ENCODE measurements around the gene PGAP2. TPM values are rescaled to one million over a fixed set of nuclear protein-coding genes. Genes with fewer than 3 reads are reported as not detected.

The PGAP2 gene
- total RNA-seq, 4 donors from 2014 or later, result 8.1 to 15.1 (median 10.8) TPM

DNA sequence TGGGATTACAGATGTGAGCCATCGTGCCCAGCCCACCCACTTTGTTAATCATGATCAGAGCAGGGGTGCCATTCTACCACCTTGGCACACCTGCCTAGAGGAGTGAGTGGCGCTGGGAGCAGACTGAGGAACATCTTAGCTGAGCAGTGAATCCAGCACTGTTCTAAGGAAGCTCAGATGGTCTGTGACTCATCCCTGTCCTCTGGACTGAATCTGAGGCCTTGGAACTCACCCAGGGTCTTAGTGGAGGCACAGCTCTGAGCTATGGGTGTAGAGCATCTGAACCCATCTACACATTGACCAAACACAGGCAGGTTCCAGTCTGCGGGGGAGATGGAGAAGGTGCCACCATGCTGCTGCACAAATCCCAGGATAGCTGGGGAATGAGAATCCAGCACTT lies 14.9 kb downstream of the PGAP2 start:
- TF ChIP-seq, protein P1, sequence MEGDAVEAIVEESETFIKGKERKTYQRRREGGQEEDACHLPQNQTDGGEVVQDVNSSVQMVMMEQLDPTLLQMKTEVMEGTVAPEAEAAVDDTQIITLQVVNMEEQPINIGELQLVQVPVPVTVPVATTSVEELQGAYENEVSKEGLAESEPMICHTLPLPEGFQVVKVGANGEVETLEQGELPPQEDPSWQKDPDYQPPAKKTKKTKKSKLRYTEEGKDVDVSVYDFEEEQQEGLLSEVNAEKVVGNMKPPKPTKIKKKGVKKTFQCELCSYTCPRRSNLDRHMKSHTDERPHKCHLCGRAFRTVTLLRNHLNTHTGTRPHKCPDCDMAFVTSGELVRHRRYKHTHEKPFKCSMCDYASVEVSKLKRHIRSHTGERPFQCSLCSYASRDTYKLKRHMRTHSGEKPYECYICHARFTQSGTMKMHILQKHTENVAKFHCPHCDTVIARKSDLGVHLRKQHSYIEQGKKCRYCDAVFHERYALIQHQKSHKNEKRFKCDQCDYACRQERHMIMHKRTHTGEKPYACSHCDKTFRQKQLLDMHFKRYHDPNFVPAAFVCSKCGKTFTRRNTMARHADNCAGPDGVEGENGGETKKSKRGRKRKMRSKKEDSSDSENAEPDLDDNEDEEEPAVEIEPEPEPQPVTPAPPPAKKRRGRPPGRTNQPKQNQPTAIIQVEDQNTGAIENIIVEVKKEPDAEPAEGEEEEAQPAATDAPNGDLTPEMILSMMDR (IDR thresholded peaks at IDR 0.05), result no peak
- TF ChIP-seq EP300 (IDR thresholded peaks at IDR 0.05) (no peak), POLR2A (IDR thresholded peaks at IDR 0.05) (no peak)
- DNase-seq (ENCODE audit: low spot score in 2 of 2), result no peak
- 74 to 86% methylated on average over 3 of the region's 3 CpGs for WGBS, 2 donors

DNA sequence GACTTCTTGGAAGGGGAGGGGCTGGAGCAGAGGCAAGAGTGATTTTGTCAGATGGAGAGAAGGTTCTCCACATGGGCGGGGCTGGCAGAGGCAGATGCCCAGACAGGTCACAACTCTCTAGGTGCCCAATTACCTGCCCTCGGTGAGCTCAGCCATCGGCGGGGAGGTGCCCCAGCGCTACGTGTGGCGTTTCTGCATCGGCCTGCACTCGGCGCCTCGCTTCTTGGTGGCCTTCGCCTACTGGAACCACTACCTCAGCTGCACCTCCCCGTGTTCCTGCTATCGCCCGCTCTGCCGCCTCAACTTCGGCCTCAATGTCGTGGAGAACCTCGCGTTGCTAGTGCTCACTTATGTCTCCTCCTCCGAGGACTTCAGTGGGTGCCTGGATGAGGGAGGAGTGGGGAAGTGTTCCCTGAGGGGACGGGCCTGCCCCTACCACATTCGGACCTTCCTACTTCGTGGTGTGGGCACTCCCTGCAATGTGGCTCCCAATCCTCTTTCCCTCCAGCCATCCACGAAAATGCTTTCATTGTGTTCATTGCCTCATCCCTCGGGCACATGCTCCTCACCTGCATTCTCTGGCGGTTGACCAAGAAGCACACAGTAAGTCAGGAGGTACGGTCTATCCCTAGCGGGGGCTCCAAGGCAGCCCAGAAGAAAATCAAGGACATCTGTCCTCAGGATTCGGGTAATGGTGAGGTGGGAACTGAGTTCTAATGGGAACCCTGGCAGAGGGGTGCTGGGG lies 15.6 kb downstream of the PGAP2 start:
- H3K4me1 ChIP-seq, result peaks cover 0 to 14% (median 0%) of the 10 kb centered on the region in 4 donors
- DNase-seq (ENCODE audit: low spot score in 2 of 2), result no peak
- H3K36me3 ChIP-seq, result peaks cover 0 to 48% (median 14%) of the 10 kb centered on the region in 3 donors
- H3K27ac ChIP-seq, result no peak overlapping the region
- no peak overlapping the region for H3K4me3 ChIP-seq
- H3K27me3 ChIP-seq, result no peaks in the 10 kb centered on the region
- TF ChIP-seq EP300 (IDR thresholded peaks at IDR 0.05) (no peak), POLR2A (IDR thresholded peaks at IDR 0.05) (no peak)
- TF ChIP-seq, protein P1 (IDR thresholded peaks at IDR 0.05), result no peak
- WGBS, 2 donors, result 94 to 95% methylated on average over 30 of the region's 30 CpGs
- H3K9me3 ChIP-seq, result no peaks in the 10 kb centered on the region

More for the DNA sequence above, 14.9 kb downstream of the PGAP2 start:
- no peaks in the 10 kb centered on the region for H3K9me3 ChIP-seq
- peaks cover 0 to 48% (median 14%) of the 10 kb centered on the region in 3 donors for H3K36me3 ChIP-seq
- H3K27me3 ChIP-seq, result no peaks in the 10 kb centered on the region
- no peak overlapping the region for H3K4me3 ChIP-seq
- peaks cover 0 to 14% (median 0%) of the 10 kb centered on the region in 4 donors for H3K4me1 ChIP-seq
- H3K27ac ChIP-seq, result no peak overlapping the region

DNA sequence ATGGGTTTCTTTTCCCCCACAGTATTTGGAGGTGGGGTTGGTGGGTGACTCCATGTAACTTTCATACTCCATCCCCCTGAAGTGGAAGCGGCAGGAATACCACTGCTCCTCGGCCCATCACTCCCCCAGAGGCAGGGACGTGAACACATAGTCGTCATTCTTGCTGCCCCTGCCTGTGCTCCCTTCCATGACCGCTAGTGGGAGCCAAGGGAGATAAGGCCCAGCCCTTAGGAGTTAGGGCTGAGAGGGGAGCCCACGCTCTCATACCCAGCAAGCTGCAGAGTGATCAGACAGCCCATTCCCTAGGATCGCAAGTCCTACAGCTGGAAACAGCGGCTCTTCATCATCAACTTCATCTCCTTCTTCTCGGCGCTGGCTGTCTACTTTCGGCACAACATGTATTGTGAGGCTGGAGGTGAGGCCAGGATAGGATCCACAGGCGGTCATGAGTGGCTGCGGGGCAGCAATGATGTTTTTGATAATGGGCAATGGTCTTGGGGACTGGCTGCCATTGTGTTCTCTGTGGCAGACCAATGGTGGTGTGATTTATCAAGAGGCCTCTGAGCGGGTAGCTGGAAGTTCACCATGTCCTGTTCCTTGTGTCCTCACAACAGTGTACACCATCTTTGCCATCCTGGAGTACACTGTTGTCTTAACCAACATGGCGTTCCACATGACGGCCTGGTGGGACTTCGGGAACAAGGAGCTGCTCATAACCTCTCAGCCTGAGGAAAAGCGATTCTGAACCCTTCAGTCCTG lies 16.5 kb downstream of the PGAP2 start:
- H3K36me3 ChIP-seq, result peaks cover 0 to 56% (median 14%) of the 10 kb centered on the region in 3 donors
- 71 to 78% methylated on average over 17 to 18 of the region's 18 CpGs for WGBS, 2 donors
- H3K9me3 ChIP-seq, result no peaks in the 10 kb centered on the region
- peak overlapping the region in 1 of 4 donors; percentile 7 for H3K27ac ChIP-seq
- no peak overlapping the region for H3K4me3 ChIP-seq
- no peaks in the 10 kb centered on the region for H3K27me3 ChIP-seq
- TF ChIP-seq, protein P1 (IDR thresholded peaks at IDR 0.05), result peak; percentile 34 to 63 (median 49)
- TF ChIP-seq EP300 (IDR thresholded peaks at IDR 0.05) (no peak), POLR2A (IDR thresholded peaks at IDR 0.05) (no peak)
- DNase-seq (ENCODE audit: low spot score in 2 of 2), result peak in 1 of 2 donors; percentile 57
- peaks cover 0 to 14% (median 0%) of the 10 kb centered on the region in 4 donors for H3K4me1 ChIP-seq

DNA sequence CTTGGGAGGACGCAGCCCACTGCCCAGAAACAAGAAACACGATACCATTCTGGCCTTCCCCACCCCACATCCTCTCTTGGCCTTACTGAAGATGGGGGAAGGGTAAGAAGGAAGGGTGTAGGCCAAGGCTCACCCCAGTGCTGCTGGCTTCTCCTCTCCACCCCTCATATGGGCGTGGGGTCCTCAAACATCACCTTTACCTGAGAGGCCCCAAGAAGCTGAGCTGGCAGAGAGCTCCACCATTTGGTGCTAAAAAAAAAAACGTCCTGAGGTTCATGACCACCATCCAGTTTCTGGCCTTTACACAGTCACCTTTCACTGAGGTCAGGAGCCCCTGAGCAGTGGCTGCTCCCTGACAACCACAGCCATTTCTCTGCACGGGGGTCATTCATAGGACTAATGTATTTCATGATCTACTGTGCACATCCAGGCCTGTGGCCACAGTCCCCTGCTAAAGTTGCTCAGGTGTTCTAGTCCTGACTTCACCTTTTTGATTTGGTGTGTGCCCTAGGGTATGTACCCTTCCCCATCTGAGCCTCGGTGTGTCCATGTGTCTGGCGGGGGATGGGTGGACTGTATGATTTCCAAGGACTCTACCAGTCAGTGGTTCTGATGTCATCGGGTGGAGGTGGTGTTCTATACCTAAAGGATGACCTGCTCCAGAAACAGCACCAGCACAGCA lies 17.3 kb downstream of the PGAP2 start:
- Histone ChIP-seq H3K36me3 (peaks cover 0 to 63% (median 14%) of the 10 kb centered on the region in 3 donors), H3K4me1 (peaks cover 0 to 14% (median 0%) of the 10 kb centered on the region in 4 donors)

DNA sequence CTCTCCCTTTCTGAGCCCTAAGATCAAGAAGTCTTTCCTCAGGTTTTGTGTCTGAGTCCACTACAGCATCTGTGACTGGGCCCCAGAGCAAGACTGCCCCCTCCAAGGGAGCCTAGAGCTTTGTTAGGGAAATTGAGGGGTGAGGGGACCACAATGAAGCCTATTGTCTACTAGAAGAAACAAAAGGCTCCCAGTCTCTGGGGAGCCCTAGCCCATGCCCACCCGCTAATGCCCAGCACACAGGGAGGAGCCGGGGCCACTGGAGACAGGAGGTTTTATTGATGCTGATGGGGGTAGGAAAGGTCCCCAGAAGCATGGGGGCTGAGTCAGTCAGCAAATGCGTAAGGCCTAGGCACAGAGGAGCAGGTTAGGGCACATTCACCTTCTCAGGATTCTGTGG lies 18.4 kb downstream of the PGAP2 start:
- peaks cover 0 to 73% (median 14%) of the 10 kb centered on the region in 3 donors for H3K36me3 ChIP-seq
- peak overlapping the region in 2 of 4 donors; percentile 52 to 60 for H3K27ac ChIP-seq
- H3K4me3 ChIP-seq, result no peak overlapping the region
- H3K9me3 ChIP-seq, result no peaks in the 10 kb centered on the region
- WGBS, 2 donors, result 62 to 63% methylated on average over 3 of the region's 3 CpGs
- TF ChIP-seq, protein P1 (IDR thresholded peaks at IDR 0.05), result no peak
- no peak for TF ChIP-seq EP300 (IDR thresholded peaks at IDR 0.05)
- TF ChIP-seq POLR2A (IDR thresholded peaks at IDR 0.05), result no peak
- no peaks in the 10 kb centered on the region for H3K27me3 ChIP-seq
- peaks cover 0 to 16% (median 8%) of the 10 kb centered on the region in 4 donors for H3K4me1 ChIP-seq
- no peak for DNase-seq (ENCODE audit: low spot score in 2 of 2)

More for the DNA sequence above, 17.3 kb downstream of the PGAP2 start:
- DNase-seq (ENCODE audit: low spot score in 2 of 2), result no peak
- WGBS, 2 donors, result 75 to 76% methylated on average over 8 of the region's 8 CpGs
- no peak for TF ChIP-seq EP300 (IDR thresholded peaks at IDR 0.05)
- no peak overlapping the region for H3K4me3 ChIP-seq
- H3K27me3 ChIP-seq, result no peaks in the 10 kb centered on the region
- peak overlapping the region in 2 of 4 donors; percentile 52 to 60 for H3K27ac ChIP-seq
- no peaks in the 10 kb centered on the region for H3K9me3 ChIP-seq
